HepG2 (cell line): ENCODE measurements around the gene PSMB3. TPM values are rescaled to one million over a fixed set of nuclear protein-coding genes. Genes with fewer than 3 reads are reported as not detected.

Experiments used
- BRD4 ChIP-seq: sonication (generic); formaldehyde crosslinking; IDR thresholded peaks from 2 replicates; pipeline ENCODE4 v1.4.0; 2020; ENCODE audit warnings: missing genetic modification reagents
- CHCHD3 ChIP-seq: sonication (generic); formaldehyde crosslinking; IDR thresholded peaks from 2 replicates; pipeline ENCODE4 v1.8.0; 2022; ENCODE audit warnings: mild to moderate bottlenecking, missing genetic modification reagents, moderate library complexity
- DMAP1 ChIP-seq: IDR thresholded peaks from 2 replicates; pipeline ENCODE4 v1.6.1; 2016
- ESRRA ChIP-seq: sonication (generic); formaldehyde crosslinking; IDR thresholded peaks from 2 replicates; pipeline ENCODE4 v1.5.1; 2020; ENCODE audit warnings: mild to moderate bottlenecking, low read depth, missing genetic modification reagents
- FIP1L1 ChIP-seq: fragments of 200-400 bp; formaldehyde crosslinking; IDR thresholded peaks from 2 replicates; pipeline ENCODE4 v1.6.1; 2018; ENCODE audit warnings: low read depth, mild to moderate bottlenecking, low read length, moderate library complexity, borderline replicate concordance; ENCODE audit not compliant: insufficient read depth
- GABPB1 ChIP-seq: IDR thresholded peaks from 2 replicates; pipeline ENCODE4 v1.6.1; 2016; ENCODE audit warnings: mild to moderate bottlenecking, missing genetic modification reagents, moderate library complexity, missing compliant biosample characterization
- LCORL ChIP-seq, 2 experiments: fragments of 450-650 bp in 1 of 2; sonication (generic) in 1 of 2; formaldehyde crosslinking in 1 of 2; IDR thresholded peaks; 2 replicates each; pipeline versions ENCODE4 v1.5.0 to v1.6.1; 2017 to 2020; ENCODE audit warnings: antibody characterized with exemption in 1 of 2, missing genetic modification reagents in 1 of 2
- RAD51 ChIP-seq: fragments of 450-650 bp; IDR thresholded peaks from 2 replicates; pipeline ENCODE4 v1.6.1; 2016; ENCODE audit warnings: borderline replicate concordance
- RBM22 ChIP-seq: fragments of 200-400 bp; formaldehyde crosslinking; optimal IDR thresholded peaks from 2 replicates; pipeline ENCODE3; 2017; ENCODE audit warnings: mild to moderate bottlenecking, low read length, moderate library complexity
- SRY ChIP-seq: sonication (generic); formaldehyde crosslinking; IDR thresholded peaks from 2 replicates; pipeline ENCODE4 v1.8.0; 2022; ENCODE audit warnings: mild to moderate bottlenecking, missing genetic modification reagents
- TEAD3 ChIP-seq: optimal IDR thresholded peaks from 2 replicates; pipeline ENCODE3; 2016; ENCODE audit warnings: borderline replicate concordance
- TP53 ChIP-seq: sonication (generic); formaldehyde crosslinking; conservative IDR thresholded peaks from 2 replicates; pipeline ENCODE4 v1.4.0; 2020; ENCODE audit warnings: missing genetic modification reagents
- ZBED4 ChIP-seq: sonication (generic); formaldehyde crosslinking; IDR thresholded peaks from 2 replicates; pipeline ENCODE4 v1.4.0; 2020; ENCODE audit warnings: missing genetic modification reagents, borderline replicate concordance
- ZNF33A ChIP-seq: sonication (generic); formaldehyde crosslinking; IDR thresholded peaks from 2 replicates; pipeline ENCODE4 v1.5.1; 2020; ENCODE audit warnings: missing genetic modification reagents, mild to moderate bottlenecking, moderate library complexity, borderline replicate concordance
- ZNF567 ChIP-seq: sonication (generic); formaldehyde crosslinking; IDR thresholded peaks from 2 replicates; pipeline ENCODE4 v1.8.1; 2023; ENCODE audit warnings: mild to moderate bottlenecking, missing genetic modification reagents, borderline replicate concordance
- ZNF709 ChIP-seq: sonication (generic); formaldehyde crosslinking; IDR thresholded peaks from 2 replicates; pipeline ENCODE4 v1.5.0; 2020; ENCODE audit warnings: mild to moderate bottlenecking, missing genetic modification reagents
- ZNF772 ChIP-seq: sonication (generic); formaldehyde crosslinking; IDR thresholded peaks from 2 replicates; pipeline ENCODE4 v1.5.0; 2020; ENCODE audit warnings: mild to moderate bottlenecking, missing genetic modification reagents
- ZNF83 ChIP-seq: sonication (generic); formaldehyde crosslinking; IDR thresholded peaks from 2 replicates; pipeline ENCODE4 v1.4.0; 2020; ENCODE audit warnings: missing genetic modification reagents, mild to moderate bottlenecking, borderline replicate concordance
- polyA plus RNA-seq, 8 experiments: library from polyadenylated mRNA; depleted of rRNA in 3 of 8; stranded (reverse) in 7 of 8; unstranded in 1 of 8; fragments of >200 nt; fragmentation: Illumina TruSeq in 4 of 8; extraction: Trizol in 4 of 8; gene quantifications; 2 replicates each; pipeline versions ENCODE4 v1.2.1 to v1.2.3, GENCODE V29; 2011 to 2016; ENCODE audit warnings: low read depth in 4 of 8, missing spikeins in 1 of 8, mixed read lengths in 1 of 8; ENCODE audit not compliant: insufficient read depth in 1 of 8
- total RNA-seq, 5 experiments: library from RNA; depleted of rRNA; stranded (reverse); fragments of >200 nt; fragmentation: Illumina TruSeq; extraction: Trizol; gene quantifications; 2 replicates each; pipeline ENCODE4 v1.2.3, GENCODE V29; 2016; ENCODE audit warnings: low read depth in 1 of 5
- TF ChIP-seq, protein P1 (sequence below): sonication (generic); formaldehyde crosslinking; IDR thresholded peaks from 2 replicates; pipeline ENCODE4 v1.4.0; 2020; ENCODE audit warnings: missing genetic modification reagents
- TF ChIP-seq, protein P2 (sequence below), 2 experiments: fragments of 450-650 bp in 1 of 2; sonication (generic) in 1 of 2; formaldehyde crosslinking; IDR thresholded peaks; 2 replicates each; pipeline versions ENCODE4 v1.5.0 to v1.8.0; 2020 to 2022; ENCODE audit warnings: mild to moderate bottlenecking in 1 of 2, missing genetic modification reagents in 1 of 2

PSMB3 gene
- total and polyA plus RNA-seq, 2 of the 13 experiments (the other 11 are each of a cell fraction or from before 2014, with no cell fraction given), result 366 to 517 TPM

DNA sequence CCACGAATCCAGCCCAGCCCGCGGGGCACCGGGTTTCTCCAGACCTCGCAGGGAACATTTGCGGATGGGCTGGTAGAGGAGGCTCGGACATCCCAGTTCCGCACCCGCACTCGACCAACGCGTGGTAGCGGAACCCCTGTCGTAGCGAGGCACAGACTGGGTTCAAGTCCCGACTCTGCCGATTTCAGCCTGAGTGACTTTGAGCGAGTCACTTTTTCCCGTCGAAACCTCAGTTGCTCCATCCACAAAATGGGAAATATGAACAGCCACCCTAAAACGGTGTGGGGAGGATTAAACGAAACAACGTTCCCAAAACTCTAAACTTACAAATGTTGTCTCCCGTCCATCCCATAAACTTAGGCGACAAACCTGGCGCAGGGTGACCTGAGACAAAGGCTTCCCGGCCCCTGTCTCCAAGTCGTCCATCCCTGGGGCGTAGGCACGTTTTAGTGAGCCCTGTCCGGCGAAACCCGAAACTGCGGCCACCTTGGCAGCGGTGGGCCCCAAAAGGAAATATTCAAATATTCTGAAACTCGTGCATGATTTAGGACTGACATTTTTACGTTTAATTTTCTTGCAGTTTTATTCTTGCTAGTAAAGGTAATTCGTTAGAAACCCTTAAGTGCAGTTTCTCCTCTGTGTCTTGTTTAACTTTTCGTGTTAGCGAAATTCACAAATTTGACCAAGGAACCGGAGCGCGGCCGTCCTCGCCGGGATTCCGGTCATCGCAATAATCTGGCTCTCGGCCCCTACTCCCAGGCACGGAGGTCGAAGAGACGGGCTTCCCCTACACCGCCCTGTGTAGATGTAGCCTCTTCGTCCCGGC, 49.4 kb upstream of the PSMB3 start (continued):
- TF ChIP-seq, protein P1, sequence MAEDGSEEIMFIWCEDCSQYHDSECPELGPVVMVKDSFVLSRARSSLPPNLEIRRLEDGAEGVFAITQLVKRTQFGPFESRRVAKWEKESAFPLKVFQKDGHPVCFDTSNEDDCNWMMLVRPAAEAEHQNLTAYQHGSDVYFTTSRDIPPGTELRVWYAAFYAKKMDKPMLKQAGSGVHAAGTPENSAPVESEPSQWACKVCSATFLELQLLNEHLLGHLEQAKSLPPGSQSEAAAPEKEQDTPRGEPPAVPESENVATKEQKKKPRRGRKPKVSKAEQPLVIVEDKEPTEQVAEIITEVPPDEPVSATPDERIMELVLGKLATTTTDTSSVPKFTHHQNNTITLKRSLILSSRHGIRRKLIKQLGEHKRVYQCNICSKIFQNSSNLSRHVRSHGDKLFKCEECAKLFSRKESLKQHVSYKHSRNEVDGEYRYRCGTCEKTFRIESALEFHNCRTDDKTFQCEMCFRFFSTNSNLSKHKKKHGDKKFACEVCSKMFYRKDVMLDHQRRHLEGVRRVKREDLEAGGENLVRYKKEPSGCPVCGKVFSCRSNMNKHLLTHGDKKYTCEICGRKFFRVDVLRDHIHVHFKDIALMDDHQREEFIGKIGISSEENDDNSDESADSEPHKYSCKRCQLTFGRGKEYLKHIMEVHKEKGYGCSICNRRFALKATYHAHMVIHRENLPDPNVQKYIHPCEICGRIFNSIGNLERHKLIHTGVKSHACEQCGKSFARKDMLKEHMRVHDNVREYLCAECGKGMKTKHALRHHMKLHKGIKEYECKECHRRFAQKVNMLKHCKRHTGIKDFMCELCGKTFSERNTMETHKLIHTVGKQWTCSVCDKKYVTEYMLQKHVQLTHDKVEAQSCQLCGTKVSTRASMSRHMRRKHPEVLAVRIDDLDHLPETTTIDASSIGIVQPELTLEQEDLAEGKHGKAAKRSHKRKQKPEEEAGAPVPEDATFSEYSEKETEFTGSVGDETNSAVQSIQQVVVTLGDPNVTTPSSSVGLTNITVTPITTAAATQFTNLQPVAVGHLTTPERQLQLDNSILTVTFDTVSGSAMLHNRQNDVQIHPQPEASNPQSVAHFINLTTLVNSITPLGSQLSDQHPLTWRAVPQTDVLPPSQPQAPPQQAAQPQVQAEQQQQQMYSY (CRISPR knock-in tag), result no peak
- TF ChIP-seq ZNF567 (CRISPR knock-in tag), result peak; percentile 73; the same call in 1 of the 2 replicates
- TF ChIP-seq RAD51, result no peak
- no peak for TF ChIP-seq ZNF709 (CRISPR knock-in tag)
- no peak for TF ChIP-seq CHCHD3 (CRISPR knock-in tag)
- TF ChIP-seq ZNF83 (CRISPR knock-in tag), result 0 out of 2 replicates have a peak, but pooled peaks have one; percentile 15
- TF ChIP-seq TP53 (CRISPR knock-in tag), result no peak
- peak; percentile 99 for TF ChIP-seq FIP1L1
- peak; percentile 15; the same call in 1 of the 2 replicates for TF ChIP-seq SRY (CRISPR knock-in tag)
- TF ChIP-seq ESRRA, result no peak
- TF ChIP-seq, protein P2, sequence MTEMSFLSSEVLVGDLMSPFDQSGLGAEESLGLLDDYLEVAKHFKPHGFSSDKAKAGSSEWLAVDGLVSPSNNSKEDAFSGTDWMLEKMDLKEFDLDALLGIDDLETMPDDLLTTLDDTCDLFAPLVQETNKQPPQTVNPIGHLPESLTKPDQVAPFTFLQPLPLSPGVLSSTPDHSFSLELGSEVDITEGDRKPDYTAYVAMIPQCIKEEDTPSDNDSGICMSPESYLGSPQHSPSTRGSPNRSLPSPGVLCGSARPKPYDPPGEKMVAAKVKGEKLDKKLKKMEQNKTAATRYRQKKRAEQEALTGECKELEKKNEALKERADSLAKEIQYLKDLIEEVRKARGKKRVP (CRISPR knock-in tag; IDR thresholded peaks at IDR 0.05), result no peak
- TF ChIP-seq ZNF772 (CRISPR knock-in tag), result no peak
- TF ChIP-seq GABPB1, result no peak
- no peak for TF ChIP-seq ZBED4 (CRISPR knock-in tag)
- TF ChIP-seq LCORL (IDR thresholded peaks at IDR 0.05), result no peak
- TF ChIP-seq LCORL (CRISPR knock-in tag; IDR thresholded peaks at IDR 0.05), result no peak
- TF ChIP-seq TEAD3, result no peak
- peak; percentile 78; the same call in 1 of the 2 replicates for TF ChIP-seq ZNF33A (CRISPR knock-in tag)
- TF ChIP-seq RBM22, result peak; percentile 95
- no peak for TF ChIP-seq DMAP1 (CRISPR knock-in tag)
- TF ChIP-seq BRD4, result peak; percentile 52
